NB4 (cell line): Measurements from ENCODE around the gene ZNF423.

Source experiments
- CTCF ChIP-seq: IDR thresholded peaks from one replicate; pipeline ENCODE4 v1.5.1; 2012; ENCODE audit warnings: low read depth, low read length
- MAX ChIP-seq: IDR thresholded peaks from 2 replicates; pipeline ENCODE4 v1.6.1; 2011; ENCODE audit warnings: low read depth, low read length
- POLR2A ChIP-seq: IDR thresholded peaks from 2 replicates; pipeline ENCODE4 v1.6.1; 2011; ENCODE audit warnings: mild to moderate bottlenecking; ENCODE audit not compliant: insufficient read length; ENCODE audit errors: extremely low read depth

GRCh38 chr16:49674351-49674851 is 181.5 kb downstream of the ZNF423 start:
- TF ChIP-seq CTCF = no peak
- TF ChIP-seq POLR2A = no peak
- no peak for TF ChIP-seq MAX
